ENCODE results near the gene VTI1A.

- TF ChIP-seq CTCF (IDR thresholded peaks at IDR 0.05) (no peak), POLR2A (IDR thresholded peaks at IDR 0.05) (no peak)
These were observed 177.6 kb downstream of the VTI1A start for GRCh38 chr10:112624546-112625048.

All from uterus (tissue), 2 donors.